OCI-LY7 (cell line): ENCODE results near the gene DDX19B.

Source experiments
- EZH2phosphoT487 ChIP-seq: fragments of 200-600 bp; sonication (generic); IDR thresholded peaks from 2 replicates; pipeline ENCODE4 v1.6.1; 2018; ENCODE audit warnings: low read depth, borderline replicate concordance, mild to moderate bottlenecking, mixed run types, antibody characterized with exemption, low read length, moderate library complexity, mixed read lengths
- TF ChIP-seq, protein P1 (sequence below): fragments of 200-600 bp; sonication (generic); conservative IDR thresholded peaks from 2 replicates; pipeline ENCODE4 v1.5.1; 2014; ENCODE audit warnings: mild to moderate bottlenecking, antibody characterized with exemption, low read length, moderate library complexity, mixed read lengths

GRCh38 chr16:70370924-70371323 lies 71.9 kb downstream of the DDX19B start:
- TF ChIP-seq, protein P1, sequence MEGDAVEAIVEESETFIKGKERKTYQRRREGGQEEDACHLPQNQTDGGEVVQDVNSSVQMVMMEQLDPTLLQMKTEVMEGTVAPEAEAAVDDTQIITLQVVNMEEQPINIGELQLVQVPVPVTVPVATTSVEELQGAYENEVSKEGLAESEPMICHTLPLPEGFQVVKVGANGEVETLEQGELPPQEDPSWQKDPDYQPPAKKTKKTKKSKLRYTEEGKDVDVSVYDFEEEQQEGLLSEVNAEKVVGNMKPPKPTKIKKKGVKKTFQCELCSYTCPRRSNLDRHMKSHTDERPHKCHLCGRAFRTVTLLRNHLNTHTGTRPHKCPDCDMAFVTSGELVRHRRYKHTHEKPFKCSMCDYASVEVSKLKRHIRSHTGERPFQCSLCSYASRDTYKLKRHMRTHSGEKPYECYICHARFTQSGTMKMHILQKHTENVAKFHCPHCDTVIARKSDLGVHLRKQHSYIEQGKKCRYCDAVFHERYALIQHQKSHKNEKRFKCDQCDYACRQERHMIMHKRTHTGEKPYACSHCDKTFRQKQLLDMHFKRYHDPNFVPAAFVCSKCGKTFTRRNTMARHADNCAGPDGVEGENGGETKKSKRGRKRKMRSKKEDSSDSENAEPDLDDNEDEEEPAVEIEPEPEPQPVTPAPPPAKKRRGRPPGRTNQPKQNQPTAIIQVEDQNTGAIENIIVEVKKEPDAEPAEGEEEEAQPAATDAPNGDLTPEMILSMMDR, result no peak
- no peak for TF ChIP-seq EZH2phosphoT487
